Activated naive CD4-positive, alpha-beta T cell treated with anti-CD3 and anti-CD28 coated beads for 36 hours (primary cell): ENCODE results near the gene KLHL14. TPM values are rescaled to one million over a fixed set of nuclear protein-coding genes. Genes with fewer than 3 reads are reported as not detected.
A peak's percentile ranks its signal among the peaks of the same experiment; 100 is the strongest.

Experiments used
- CTCF ChIA-PET: fragments of 350-600 bp; sonication (Branson Sonifier 250); formaldehyde crosslinking; loops from one replicate; lab custom pipeline; 2021; ENCODE audit warnings: antibody characterized with exemption; lab: Charles Lee
- DNase-seq: peaks from one replicate; pipeline ENCODE4 v3.0.0-alpha.2; 2020
- H3K27ac Mint-ChIP-seq: one replicate; pipeline ENCODE4 v1.8.0; 2021; ENCODE audit warnings: mild to moderate bottlenecking, mixed read lengths
- H3K27me3 Mint-ChIP-seq: one replicate; pipeline ENCODE4 v1.8.0; 2021; ENCODE audit warnings: low read depth, mixed read lengths
- H3K36me3 Mint-ChIP-seq: one replicate; pipeline ENCODE4 v1.8.0; 2021; ENCODE audit warnings: low read depth, mixed read lengths
- H3K4me1 Mint-ChIP-seq: one replicate; pipeline ENCODE4 v1.8.0; 2021; ENCODE audit warnings: low read depth, mixed read lengths
- H3K4me3 Mint-ChIP-seq: one replicate; pipeline ENCODE4 v1.8.0; 2021; ENCODE audit warnings: mild to moderate bottlenecking, moderate library complexity, mixed read lengths
- H3K9me3 Mint-ChIP-seq: one replicate; pipeline ENCODE4 v1.8.0; 2021; ENCODE audit warnings: mixed read lengths
- intact Hi-C: fragments of 100-400 bp; cut with micrococcal nuclease; formaldehyde crosslinking; loops from one replicate; pipeline ENCODE4 v1.15.1; 2023
- total RNA-seq, 2 experiments: library from RNA; stranded (reverse); gene quantifications; one replicate each; pipeline ENCODE4 v1.2.3, GENCODE V29; 2021

Gene KLHL14
- total RNA-seq, 2 experiments from 2014 or later, result not detected

DNA sequence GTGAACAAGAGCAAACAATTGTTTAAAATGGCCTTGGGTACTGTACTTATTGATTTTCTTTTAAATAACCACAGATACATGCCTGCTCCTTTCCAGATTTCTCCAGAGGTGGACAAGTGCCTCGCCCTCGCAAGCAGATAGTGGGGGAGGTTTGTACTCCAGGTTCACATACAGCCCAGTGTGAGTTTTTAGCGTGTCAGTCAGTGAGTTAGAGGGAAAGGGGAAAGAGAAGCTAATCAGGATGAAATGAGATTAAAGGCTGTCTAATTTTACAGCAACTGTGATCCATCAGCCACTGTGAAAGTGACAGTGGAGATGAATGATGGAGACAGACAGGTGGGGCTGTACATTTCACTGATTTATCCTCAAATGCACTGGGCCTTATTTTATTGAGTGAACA, 74.7 kb downstream of the KLHL14 start:
- Mint-ChIP-seq H3K4me1 (no peaks in the 10 kb centered on the region), H3K27me3 (peaks cover 9% of the 10 kb centered on the region), H3K9me3 (no peaks in the 10 kb centered on the region), H3K36me3 (no peaks in the 10 kb centered on the region), H3K4me3 (no peak overlapping the region), H3K27ac (no peak overlapping the region)
- DNase-seq, result no peak
- CTCF ChIA-PET, result no interaction called here
- intact Hi-C loops, result loop anchor here (10.0 kb wide), 1 partner anchor 57 kb away; no protein-coding TSS in a partner anchor

GRCh38 chr18:32696376-32696775, 76.4 kb downstream of the KLHL14 start:
- intact Hi-C loops, result loop anchor here (10.0 kb wide), 1 partner anchor 58 kb away; no protein-coding TSS in a partner anchor
- Mint-ChIP-seq H3K27me3 (peaks cover 14% of the 10 kb centered on the region), H3K36me3 (no peaks in the 10 kb centered on the region), H3K9me3 (no peaks in the 10 kb centered on the region), H3K27ac (no peak overlapping the region), H3K4me3 (no peak overlapping the region), H3K4me1 (no peaks in the 10 kb centered on the region)
- CTCF ChIA-PET, result no interaction called here
- no peak for DNase-seq

- Mint-ChIP-seq H3K27ac (no peak overlapping the region), H3K36me3 (no peaks in the 10 kb centered on the region), H3K27me3 (peaks cover 17% of the 10 kb centered on the region), H3K4me3 (no peak overlapping the region), H3K4me1 (no peaks in the 10 kb centered on the region), H3K9me3 (no peaks in the 10 kb centered on the region)
- DNase-seq, result peak; percentile 3
- intact Hi-C loops, result loop anchor here (10.0 kb wide), 1 partner anchor 59 kb away; no protein-coding TSS in a partner anchor
- CTCF ChIA-PET, result no interaction called here
Measured at GRCh38 chr18:32695534-32695933, 77.3 kb downstream of the KLHL14 start.

GRCh38 chr18:32688821-32689220, 84.0 kb downstream of the KLHL14 start:
- Mint-ChIP-seq H3K27ac (no peak overlapping the region), H3K27me3 (peaks cover 8% of the 10 kb centered on the region), H3K36me3 (no peaks in the 10 kb centered on the region), H3K4me1 (no peaks in the 10 kb centered on the region), H3K4me3 (no peak overlapping the region), H3K9me3 (no peaks in the 10 kb centered on the region)
- CTCF ChIA-PET, result interaction anchor here (0.6 kb wide), 1 partner anchor 415 kb away, joined by 4 read pairs; no protein-coding TSS in a partner anchor
- no peak for DNase-seq
- intact Hi-C loops, result no loop called here

GRCh38 chr18:32684940-32685339, 87.9 kb downstream of the KLHL14 start:
- no peaks in the 10 kb centered on the region for H3K36me3 Mint-ChIP-seq
- intact Hi-C loops, result no loop called here
- no peak overlapping the region for H3K4me3 Mint-ChIP-seq
- H3K9me3 Mint-ChIP-seq, result no peaks in the 10 kb centered on the region
- no peak for DNase-seq
- CTCF ChIA-PET, result no interaction called here
- no peaks in the 10 kb centered on the region for H3K27me3 Mint-ChIP-seq
- H3K4me1 Mint-ChIP-seq, result no peaks in the 10 kb centered on the region
- no peak overlapping the region for H3K27ac Mint-ChIP-seq

- no peak for DNase-seq
- no peaks in the 10 kb centered on the region for H3K27me3 Mint-ChIP-seq
- CTCF ChIA-PET, result no interaction called here
- no peaks in the 10 kb centered on the region for H3K4me1 Mint-ChIP-seq
- intact Hi-C loops, result no loop called here
- H3K4me3 Mint-ChIP-seq, result no peak overlapping the region
- no peak overlapping the region for H3K27ac Mint-ChIP-seq
- H3K9me3 Mint-ChIP-seq, result no peaks in the 10 kb centered on the region
- no peaks in the 10 kb centered on the region for H3K36me3 Mint-ChIP-seq
Measured at GRCh38 chr18:32684096-32684495, 88.7 kb downstream of the KLHL14 start.

DNA sequence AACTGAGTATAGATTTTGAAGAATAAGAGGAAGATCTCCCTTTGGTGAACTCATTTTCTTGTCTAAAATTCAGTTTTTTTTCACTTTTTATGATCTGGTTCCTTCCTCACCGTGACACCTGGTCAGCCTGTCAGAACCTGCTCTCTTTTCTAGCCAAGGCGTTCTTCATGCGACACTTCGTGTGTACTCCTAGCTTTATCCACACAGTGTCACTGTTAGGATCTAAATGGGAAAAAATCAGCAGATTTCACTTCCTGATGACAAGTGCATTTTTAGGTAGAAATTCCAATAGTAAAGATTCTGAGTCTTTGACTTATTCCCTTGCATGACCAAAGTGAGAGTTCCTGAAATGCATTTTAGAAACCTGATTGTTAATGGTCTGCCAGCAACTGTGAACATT, 89.8 kb downstream of the KLHL14 start:
- CTCF ChIA-PET, result no interaction called here
- H3K4me1 Mint-ChIP-seq, result no peaks in the 10 kb centered on the region
- H3K27ac Mint-ChIP-seq, result no peak overlapping the region
- no peak for DNase-seq
- no peaks in the 10 kb centered on the region for H3K36me3 Mint-ChIP-seq
- H3K4me3 Mint-ChIP-seq, result no peak overlapping the region
- no peaks in the 10 kb centered on the region for H3K27me3 Mint-ChIP-seq
- intact Hi-C loops, result no loop called here
- no peaks in the 10 kb centered on the region for H3K9me3 Mint-ChIP-seq

- Mint-ChIP-seq H3K36me3 (no peaks in the 10 kb centered on the region), H3K27ac (no peak overlapping the region), H3K27me3 (peaks cover 2% of the 10 kb centered on the region), H3K4me3 (no peak overlapping the region), H3K4me1 (no peaks in the 10 kb centered on the region), H3K9me3 (no peaks in the 10 kb centered on the region)
- intact Hi-C loops, result no loop called here
- CTCF ChIA-PET, result no interaction called here
- DNase-seq, result no peak
Measured at GRCh38 chr18:32677578-32677977, 95.2 kb downstream of the KLHL14 start.

GRCh38 chr18:32674491-32674890, 98.3 kb downstream of the KLHL14 start:
- no peaks in the 10 kb centered on the region for H3K36me3 Mint-ChIP-seq

DNA sequence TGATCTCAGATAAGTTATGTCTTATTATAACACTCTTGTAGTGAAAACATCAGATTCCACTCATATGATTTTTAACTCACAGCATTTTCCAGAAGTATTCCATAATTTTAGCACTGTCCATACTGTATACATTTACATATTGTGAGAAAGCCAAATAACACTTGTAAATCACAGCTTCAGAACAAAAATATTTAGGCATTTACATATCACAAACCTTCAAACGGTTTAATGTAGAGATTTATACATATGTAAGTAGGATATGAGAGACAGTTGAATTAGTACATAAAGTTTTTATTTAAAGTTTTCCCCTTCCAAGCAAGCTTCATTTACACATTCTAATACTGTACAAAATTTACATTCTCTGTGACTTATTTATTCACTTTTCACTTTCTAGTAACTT, 100.4 kb downstream of the KLHL14 start:
- CTCF ChIA-PET, result no interaction called here
- Mint-ChIP-seq H3K4me3 (no peak overlapping the region), H3K9me3 (no peaks in the 10 kb centered on the region), H3K36me3 (no peaks in the 10 kb centered on the region), H3K27me3 (peaks cover 2% of the 10 kb centered on the region), H3K4me1 (no peaks in the 10 kb centered on the region), H3K27ac (no peak overlapping the region)
- intact Hi-C loops, result no loop called here
- no peak for DNase-seq

More at GRCh38 chr18:32674491-32674890, 98.3 kb downstream of the KLHL14 start:
- no peak overlapping the region for H3K27ac Mint-ChIP-seq
- peaks cover 2% of the 10 kb centered on the region for H3K27me3 Mint-ChIP-seq
- intact Hi-C loops, result no loop called here
- no peak overlapping the region for H3K4me3 Mint-ChIP-seq
- H3K9me3 Mint-ChIP-seq, result no peaks in the 10 kb centered on the region
- no peaks in the 10 kb centered on the region for H3K4me1 Mint-ChIP-seq
- CTCF ChIA-PET, result no interaction called here
- no peak for DNase-seq

DNA sequence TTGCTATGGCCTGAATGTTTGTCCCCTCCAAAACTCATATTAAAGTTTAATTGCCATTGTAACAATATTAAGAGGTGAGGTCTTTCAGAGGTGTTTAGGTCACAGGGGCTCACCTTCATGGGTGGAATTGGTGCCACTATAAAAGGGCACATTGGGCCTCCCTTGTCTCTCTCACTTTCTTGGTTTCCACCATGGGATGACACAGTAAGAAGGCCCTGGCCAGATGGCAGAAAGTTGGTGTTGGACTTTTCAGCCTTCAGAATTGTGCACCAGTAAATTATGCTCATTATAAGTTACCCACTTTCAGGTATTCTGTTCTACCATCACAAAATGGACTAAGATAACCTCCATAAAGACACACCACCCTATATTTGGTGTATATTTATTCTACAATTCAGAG, 102.1 kb downstream of the KLHL14 start:
- Mint-ChIP-seq H3K9me3 (no peaks in the 10 kb centered on the region), H3K27me3 (peaks cover 2% of the 10 kb centered on the region), H3K36me3 (no peaks in the 10 kb centered on the region), H3K4me1 (no peaks in the 10 kb centered on the region), H3K4me3 (no peak overlapping the region), H3K27ac (no peak overlapping the region)
- no peak for DNase-seq
- CTCF ChIA-PET, result no interaction called here
- intact Hi-C loops, result no loop called here

GRCh38 chr18:32669549-32670165, 103.2 kb downstream of the KLHL14 start:
- CTCF ChIA-PET, result interaction anchor here (0.6 to 1.9 kb wide), 2 partner anchors 45 to 1063 kb away, joined by 3 to 5 read pairs; no protein-coding TSS in a partner anchor
- intact Hi-C loops, result no loop called here

DNA sequence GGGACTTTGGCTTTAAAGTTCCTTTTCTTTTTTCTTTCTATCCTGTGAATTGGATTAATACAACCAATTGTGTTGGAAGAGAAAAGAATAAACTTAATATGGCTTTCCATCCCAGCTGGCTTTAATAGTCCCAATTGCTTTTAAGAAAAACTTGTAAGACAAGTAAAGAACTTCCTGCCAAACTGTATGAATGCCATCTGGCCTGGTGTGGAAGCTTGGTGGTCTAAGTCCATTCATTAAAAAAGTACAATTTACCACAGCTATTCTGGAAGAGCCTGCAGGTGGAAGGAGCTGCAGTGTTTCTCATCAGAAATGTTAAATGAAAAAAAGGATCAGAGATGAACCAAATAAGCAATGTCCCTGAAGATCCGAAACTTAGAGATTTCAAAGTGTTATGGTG, 103.9 kb downstream of the KLHL14 start:
- Mint-ChIP-seq H3K4me3 (no peak overlapping the region), H3K4me1 (no peaks in the 10 kb centered on the region), H3K27me3 (no peaks in the 10 kb centered on the region), H3K36me3 (no peaks in the 10 kb centered on the region), H3K9me3 (no peaks in the 10 kb centered on the region), H3K27ac (no peak overlapping the region)
- CTCF ChIA-PET, result interaction anchor here (1.9 kb wide), 1 partner anchor 46 kb away, joined by 5 read pairs; no protein-coding TSS in a partner anchor
- no peak for DNase-seq
- intact Hi-C loops, result no loop called here

More at GRCh38 chr18:32669549-32670165, 103.2 kb downstream of the KLHL14 start:
- H3K36me3 Mint-ChIP-seq, result no peaks in the 10 kb centered on the region
- no peaks in the 10 kb centered on the region for H3K9me3 Mint-ChIP-seq
- H3K4me3 Mint-ChIP-seq, result no peak overlapping the region
- DNase-seq, result no peak
- H3K4me1 Mint-ChIP-seq, result no peaks in the 10 kb centered on the region
- no peak overlapping the region for H3K27ac Mint-ChIP-seq
- H3K27me3 Mint-ChIP-seq, result peaks cover 2% of the 10 kb centered on the region
